ENCODE results near the gene RTTN. TPM values are rescaled to one million over a fixed set of nuclear protein-coding genes. Genes with fewer than 3 reads are reported as not detected.

The RTTN gene
- total RNA-seq, 1 donor from 2014 or later: 21.0 TPM

DNA sequence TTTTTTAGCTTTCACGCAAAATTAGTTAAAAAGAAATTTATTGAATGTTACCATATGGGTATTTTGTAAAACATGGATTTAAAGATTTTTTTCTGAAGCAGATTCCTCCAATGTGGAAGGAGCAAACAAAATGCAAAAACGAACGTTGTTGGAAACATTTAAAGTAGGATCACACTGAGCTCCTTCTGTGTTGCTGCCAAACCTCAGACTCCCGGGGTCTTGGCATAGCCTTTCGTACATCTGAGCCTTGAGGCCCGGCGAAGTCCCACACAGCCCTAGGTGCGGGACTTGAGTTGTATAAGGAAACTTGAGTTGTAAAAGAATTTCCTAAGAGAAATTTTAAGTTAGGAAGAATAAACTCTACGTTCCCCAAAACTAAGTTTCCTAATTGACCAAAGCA lies 205.8 kb downstream of the RTTN start:
- TF ChIP-seq, protein P1, sequence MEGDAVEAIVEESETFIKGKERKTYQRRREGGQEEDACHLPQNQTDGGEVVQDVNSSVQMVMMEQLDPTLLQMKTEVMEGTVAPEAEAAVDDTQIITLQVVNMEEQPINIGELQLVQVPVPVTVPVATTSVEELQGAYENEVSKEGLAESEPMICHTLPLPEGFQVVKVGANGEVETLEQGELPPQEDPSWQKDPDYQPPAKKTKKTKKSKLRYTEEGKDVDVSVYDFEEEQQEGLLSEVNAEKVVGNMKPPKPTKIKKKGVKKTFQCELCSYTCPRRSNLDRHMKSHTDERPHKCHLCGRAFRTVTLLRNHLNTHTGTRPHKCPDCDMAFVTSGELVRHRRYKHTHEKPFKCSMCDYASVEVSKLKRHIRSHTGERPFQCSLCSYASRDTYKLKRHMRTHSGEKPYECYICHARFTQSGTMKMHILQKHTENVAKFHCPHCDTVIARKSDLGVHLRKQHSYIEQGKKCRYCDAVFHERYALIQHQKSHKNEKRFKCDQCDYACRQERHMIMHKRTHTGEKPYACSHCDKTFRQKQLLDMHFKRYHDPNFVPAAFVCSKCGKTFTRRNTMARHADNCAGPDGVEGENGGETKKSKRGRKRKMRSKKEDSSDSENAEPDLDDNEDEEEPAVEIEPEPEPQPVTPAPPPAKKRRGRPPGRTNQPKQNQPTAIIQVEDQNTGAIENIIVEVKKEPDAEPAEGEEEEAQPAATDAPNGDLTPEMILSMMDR (IDR thresholded peaks at IDR 0.05; ENCODE audit: partially characterized antibody, unreplicated experiment): no peak
- Mint-ChIP-seq H3K4me3 (ENCODE audit: unreplicated experiment) (no peak overlapping the region), H3K4me1 (ENCODE audit: low read depth, unreplicated experiment) (peaks cover 10% of the 10 kb centered on the region), H3K9me3 (ENCODE audit: unreplicated experiment) (no peaks in the 10 kb centered on the region), H3K27ac (ENCODE audit: unreplicated experiment) (no peak overlapping the region), H3K27me3 (ENCODE audit: unreplicated experiment) (no peaks in the 10 kb centered on the region), H3K36me3 (ENCODE audit: unreplicated experiment) (no peaks in the 10 kb centered on the region)
- no peak for DNase-seq

- H3K4me3 Mint-ChIP-seq (ENCODE audit: unreplicated experiment): peak overlapping the region; percentile 26
- H3K9me3 Mint-ChIP-seq (ENCODE audit: unreplicated experiment): no peaks in the 10 kb centered on the region
- H3K27me3 Mint-ChIP-seq (ENCODE audit: unreplicated experiment): no peaks in the 10 kb centered on the region
- H3K27ac Mint-ChIP-seq (ENCODE audit: unreplicated experiment): peak overlapping the region; percentile 62
- no peak for DNase-seq
- TF ChIP-seq, protein P1 (IDR thresholded peaks at IDR 0.05; ENCODE audit: partially characterized antibody, unreplicated experiment): no peak
- no peaks in the 10 kb centered on the region for H3K36me3 Mint-ChIP-seq (ENCODE audit: unreplicated experiment)
- peaks cover 10% of the 10 kb centered on the region for H3K4me1 Mint-ChIP-seq (ENCODE audit: low read depth, unreplicated experiment)
These were observed 206.9 kb downstream of the RTTN start for GRCh38 chr18:69998523-69998987.

DNA sequence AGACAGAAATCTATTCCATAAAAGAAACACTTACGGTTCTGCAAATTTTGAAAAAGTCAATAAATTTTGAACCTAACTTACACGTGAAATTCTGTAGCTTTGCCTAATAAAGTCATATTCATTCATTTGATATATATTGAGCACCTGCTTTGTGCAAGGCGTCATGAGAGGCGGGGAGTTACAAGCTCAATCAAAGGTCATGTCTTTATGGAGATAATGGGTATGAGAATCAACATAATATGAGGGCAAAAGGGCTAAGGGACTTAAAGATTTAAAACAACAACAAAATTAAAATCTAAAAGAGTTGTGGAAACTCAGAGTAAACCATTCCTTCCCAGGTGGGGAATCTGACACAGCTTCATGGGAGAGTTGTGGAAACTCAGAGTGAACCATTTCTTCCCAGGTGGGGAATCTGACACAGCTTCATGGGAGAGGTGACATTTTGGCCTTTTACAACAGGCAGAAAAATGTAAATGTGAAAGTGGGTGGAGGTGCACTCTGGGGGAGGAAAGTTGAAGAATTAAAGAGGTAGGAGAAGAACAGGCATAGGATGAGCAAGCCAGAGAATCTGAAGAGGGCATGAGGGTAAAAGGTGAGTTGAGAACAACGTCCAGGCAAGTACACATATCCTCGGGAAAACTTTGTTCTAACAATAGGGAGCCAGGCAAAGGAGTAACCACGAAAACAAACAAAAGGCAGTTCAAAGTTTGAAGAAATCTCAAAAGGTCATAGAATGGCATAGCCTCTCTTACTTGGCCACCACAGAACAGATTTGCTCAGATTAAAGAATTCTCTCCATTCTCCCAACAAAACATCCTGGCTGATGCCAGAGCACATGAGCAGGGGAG lies 208.3 kb downstream of the RTTN start:
- TF ChIP-seq, protein P1 (IDR thresholded peaks at IDR 0.05; ENCODE audit: partially characterized antibody, unreplicated experiment): no peak
- H3K36me3 Mint-ChIP-seq (ENCODE audit: unreplicated experiment): no peaks in the 10 kb centered on the region
- H3K27me3 Mint-ChIP-seq (ENCODE audit: unreplicated experiment): no peaks in the 10 kb centered on the region
- H3K4me3 Mint-ChIP-seq (ENCODE audit: unreplicated experiment): no peak overlapping the region
- H3K27ac Mint-ChIP-seq (ENCODE audit: unreplicated experiment): no peak overlapping the region
- DNase-seq: no peak
- peaks cover 10% of the 10 kb centered on the region for H3K4me1 Mint-ChIP-seq (ENCODE audit: low read depth, unreplicated experiment)
- H3K9me3 Mint-ChIP-seq (ENCODE audit: unreplicated experiment): no peaks in the 10 kb centered on the region

GRCh38 chr18:69996417-69996816 lies 209.1 kb downstream of the RTTN start:
- H3K36me3 Mint-ChIP-seq (ENCODE audit: unreplicated experiment): no peaks in the 10 kb centered on the region
- no peaks in the 10 kb centered on the region for H3K9me3 Mint-ChIP-seq (ENCODE audit: unreplicated experiment)
- H3K27ac Mint-ChIP-seq (ENCODE audit: unreplicated experiment): no peak overlapping the region
- no peak overlapping the region for H3K4me3 Mint-ChIP-seq (ENCODE audit: unreplicated experiment)
- no peaks in the 10 kb centered on the region for H3K27me3 Mint-ChIP-seq (ENCODE audit: unreplicated experiment)
- H3K4me1 Mint-ChIP-seq (ENCODE audit: low read depth, unreplicated experiment): peaks cover 10% of the 10 kb centered on the region
- DNase-seq: no peak
- TF ChIP-seq, protein P1 (IDR thresholded peaks at IDR 0.05; ENCODE audit: partially characterized antibody, unreplicated experiment): no peak

- Mint-ChIP-seq H3K27me3 (ENCODE audit: unreplicated experiment) (no peaks in the 10 kb centered on the region), H3K4me1 (ENCODE audit: low read depth, unreplicated experiment) (peaks cover 10% of the 10 kb centered on the region), H3K27ac (ENCODE audit: unreplicated experiment) (no peak overlapping the region), H3K9me3 (ENCODE audit: unreplicated experiment) (no peaks in the 10 kb centered on the region), H3K4me3 (ENCODE audit: unreplicated experiment) (no peak overlapping the region), H3K36me3 (ENCODE audit: unreplicated experiment) (no peaks in the 10 kb centered on the region)
- DNase-seq: no peak
- TF ChIP-seq, protein P1 (IDR thresholded peaks at IDR 0.05; ENCODE audit: partially characterized antibody, unreplicated experiment): no peak
These were observed 209.7 kb downstream of the RTTN start for GRCh38 chr18:69995774-69996173.

All from glutamatergic neuron (in vitro differentiated cells).